Uterus (tissue), 4 donors: ENCODE measurements around the gene TMC4. TPM values are rescaled to one million over a fixed set of nuclear protein-coding genes. Genes with fewer than 3 reads are reported as not detected.

Experiments
- DNase-seq, 2 donors: peaks; one replicate each; pipeline ENCODE4 v3.0.0-alpha.2; 2019 to 2020
- H3K27ac ChIP-seq, 2 donors: fragments of 200-600 bp; sonication (generic); 1 replicate in 1 of 2; 2 replicates in 1 of 2; pipeline ENCODE4 v1.5.1; 2016 to 2018
- H3K27me3 ChIP-seq, 2 donors: fragments of 200-600 bp; sonication (generic); one replicate each; pipeline ENCODE4 v1.5.1; 2018 to 2019; ENCODE audit warnings: control low read depth in 1 of 2
- H3K36me3 ChIP-seq, 2 donors: fragments of 200-600 bp; sonication (generic); one replicate each; pipeline ENCODE4 v1.5.1; 2019; ENCODE audit warnings: control low read depth in 1 of 2
- H3K4me1 ChIP-seq, 2 donors: fragments of 200-600 bp; sonication (generic); one replicate each; pipeline ENCODE4 v1.5.1; 2018 to 2019; ENCODE audit warnings: control low read depth in 1 of 2
- H3K4me3 ChIP-seq, 2 donors: fragments of 200-600 bp; sonication (generic); 1 replicate in 1 of 2; 2 replicates in 1 of 2; pipeline ENCODE4 v1.5.1; 2018 to 2019; ENCODE audit warnings: mild to moderate bottlenecking in 1 of 2
- H3K9me3 ChIP-seq, 2 donors: fragments of 200-600 bp; sonication (generic); one replicate each; pipeline ENCODE4 v1.5.1; 2019; ENCODE audit warnings: control low read depth in 1 of 2
- CTCF ChIP-seq, 4 experiments: fragments of 200-600 bp in 2 of 4; fragments of 450-650 bp in 2 of 4; sonication (generic) in 2 of 4; IDR thresholded peaks; one replicate each; pipeline ENCODE4 v1.5.1; 2016 to 2019; ENCODE audit warnings: antibody characterized with exemption in 4 of 4, mild to moderate bottlenecking in 2 of 4, moderate library complexity in 1 of 4
- POLR2A ChIP-seq, 2 donors: fragments of 450-650 bp; IDR thresholded peaks; one replicate each; pipeline ENCODE4 v1.6.1; 2016; ENCODE audit warnings: antibody characterized with exemption in 2 of 2, mild to moderate bottlenecking in 1 of 2, moderate library complexity in 1 of 2
- intact Hi-C: fragments of 100-400 bp; cut with DNase I; formaldehyde crosslinking; loops from one replicate; pipeline ENCODE4 v1.15.1; 2023; ENCODE audit warnings: low total_unique reads
- total RNA-seq, 4 donors: library from RNA; depleted of rRNA in 3 of 4; stranded (reverse); fragments of >200 nt in 3 of 4; gene quantifications; one replicate each; pipeline versions ENCODE4 v1.1.0 to v1.2.4, GENCODE V29; 2014 to 2023
- donor health status: DM: yes; HTN: yes; CAD: no.

The TMC4 gene
- total RNA-seq, 4 donors from 2014 or later: 1.3 to 31.0 (median 3.0) TPM; not detected in 1

- no peak for TF ChIP-seq POLR2A (IDR thresholded peaks at IDR 0.05)
- no peak for TF ChIP-seq CTCF (IDR thresholded peaks at IDR 0.05)
- peak overlapping the region; percentile 93 for H3K27ac ChIP-seq
- no peaks in the 10 kb centered on the region for H3K27me3 ChIP-seq
- H3K9me3 ChIP-seq: no peaks in the 10 kb centered on the region
- peak overlapping the region; percentile 63 to 79 for H3K4me3 ChIP-seq
- intact Hi-C loops: no loop called here
- no peaks in the 10 kb centered on the region for H3K36me3 ChIP-seq
- peaks cover 0 to 4% of the 10 kb centered on the region in 2 donors for H3K4me1 ChIP-seq
- DNase-seq: no peak
Measured at GRCh38 chr19:54158812-54159351, 14.1 kb downstream of the TMC4 start.

- intact Hi-C loops: no loop called here
- DNase-seq: no peak
- Histone ChIP-seq H3K36me3 (no peaks in the 10 kb centered on the region), H3K27me3 (no peaks in the 10 kb centered on the region), H3K27ac (no peak overlapping the region), H3K4me3 (no peak overlapping the region), H3K9me3 (no peaks in the 10 kb centered on the region), H3K4me1 (peaks cover 0 to 4% of the 10 kb centered on the region in 2 donors)
- TF ChIP-seq POLR2A (IDR thresholded peaks at IDR 0.05) (no peak), CTCF (IDR thresholded peaks at IDR 0.05) (no peak)
Measured at GRCh38 chr19:54156953-54157352, 16.0 kb downstream of the TMC4 start.

GRCh38 chr19:54156490-54156889 is 16.5 kb downstream of the TMC4 start:
- DNase-seq: no peak
- Histone ChIP-seq H3K4me1 (peaks cover 0 to 4% of the 10 kb centered on the region in 2 donors), H3K36me3 (no peaks in the 10 kb centered on the region), H3K9me3 (no peaks in the 10 kb centered on the region), H3K27me3 (no peaks in the 10 kb centered on the region), H3K27ac (no peak overlapping the region), H3K4me3 (no peak overlapping the region)
- TF ChIP-seq CTCF (IDR thresholded peaks at IDR 0.05): no peak
- TF ChIP-seq POLR2A (IDR thresholded peaks at IDR 0.05): no peak
- intact Hi-C loops: no loop called here

- Histone ChIP-seq H3K27me3 (no peaks in the 10 kb centered on the region), H3K4me1 (peaks cover 0 to 4% of the 10 kb centered on the region in 2 donors), H3K27ac (no peak overlapping the region), H3K9me3 (no peaks in the 10 kb centered on the region), H3K4me3 (no peak overlapping the region), H3K36me3 (no peaks in the 10 kb centered on the region)
- TF ChIP-seq POLR2A (IDR thresholded peaks at IDR 0.05): no peak
- no peak for TF ChIP-seq CTCF (IDR thresholded peaks at IDR 0.05)
- intact Hi-C loops: no loop called here
- DNase-seq: no peak
Measured at GRCh38 chr19:54155694-54156093, 17.3 kb downstream of the TMC4 start.

GRCh38 chr19:54154603-54155345 is 18.2 kb downstream of the TMC4 start:
- DNase-seq: no peak
- intact Hi-C loops: no loop called here
- no peak for TF ChIP-seq POLR2A (IDR thresholded peaks at IDR 0.05)
- TF ChIP-seq CTCF (IDR thresholded peaks at IDR 0.05): no peak

More at GRCh38 chr19:54154603-54155345, 18.2 kb downstream of the TMC4 start:
- no peaks in the 10 kb centered on the region for H3K36me3 ChIP-seq
- no peaks in the 10 kb centered on the region for H3K9me3 ChIP-seq
- H3K4me3 ChIP-seq: no peak overlapping the region
- no peaks in the 10 kb centered on the region for H3K27me3 ChIP-seq
- no peak overlapping the region for H3K27ac ChIP-seq
- peaks cover 0 to 4% of the 10 kb centered on the region in 2 donors for H3K4me1 ChIP-seq
